ENCODE results near the gene PHC3. TPM values are rescaled to one million over a fixed set of nuclear protein-coding genes. Genes with fewer than 3 reads are reported as not detected.

Gene PHC3
- total and polyA plus RNA-seq, 2 of the 13 experiments (the other 11 are each of a cell fraction or from before 2014, with no cell fraction given): 24.1 to 49.0 TPM

GRCh38 chr3:170083343-170083742 is 98.2 kb downstream of the PHC3 start (continued):
- no peak for TF ChIP-seq TFDP2 (CRISPR knock-in tag; IDR thresholded peaks at IDR 0.05)
- TF ChIP-seq ZNF256 (CRISPR knock-in tag; conservative IDR thresholded peaks at IDR 0.05): no peak
- no peak for TF ChIP-seq ZNF3 (CRISPR knock-in tag; IDR thresholded peaks at IDR 0.05)
- TF ChIP-seq, protein P1, sequence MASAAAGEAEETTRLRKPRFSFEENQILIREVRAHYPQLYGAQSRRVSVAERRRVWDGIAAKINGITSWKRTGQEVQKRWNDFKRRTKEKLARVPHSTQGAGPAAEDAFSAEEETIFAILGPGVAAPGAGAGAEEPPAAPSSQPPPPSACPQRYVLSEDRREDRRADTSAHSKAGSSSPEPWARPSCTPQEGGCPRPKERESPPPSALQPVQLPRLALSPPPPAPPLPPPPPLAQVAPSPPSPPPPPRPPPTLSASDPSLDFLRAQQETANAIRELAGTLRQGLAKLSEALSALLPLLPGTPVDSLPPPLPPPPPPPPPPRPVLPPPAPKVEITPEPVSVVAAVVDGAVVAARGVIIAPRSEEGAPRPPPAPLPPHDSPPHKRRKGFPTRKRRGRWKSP (CRISPR knock-in tag; IDR thresholded peaks at IDR 0.05): no peak
- no peak for TF ChIP-seq HNRNPH1 (optimal IDR thresholded peaks at IDR 0.05; ENCODE audit: low read depth, low read length)

DNA sequence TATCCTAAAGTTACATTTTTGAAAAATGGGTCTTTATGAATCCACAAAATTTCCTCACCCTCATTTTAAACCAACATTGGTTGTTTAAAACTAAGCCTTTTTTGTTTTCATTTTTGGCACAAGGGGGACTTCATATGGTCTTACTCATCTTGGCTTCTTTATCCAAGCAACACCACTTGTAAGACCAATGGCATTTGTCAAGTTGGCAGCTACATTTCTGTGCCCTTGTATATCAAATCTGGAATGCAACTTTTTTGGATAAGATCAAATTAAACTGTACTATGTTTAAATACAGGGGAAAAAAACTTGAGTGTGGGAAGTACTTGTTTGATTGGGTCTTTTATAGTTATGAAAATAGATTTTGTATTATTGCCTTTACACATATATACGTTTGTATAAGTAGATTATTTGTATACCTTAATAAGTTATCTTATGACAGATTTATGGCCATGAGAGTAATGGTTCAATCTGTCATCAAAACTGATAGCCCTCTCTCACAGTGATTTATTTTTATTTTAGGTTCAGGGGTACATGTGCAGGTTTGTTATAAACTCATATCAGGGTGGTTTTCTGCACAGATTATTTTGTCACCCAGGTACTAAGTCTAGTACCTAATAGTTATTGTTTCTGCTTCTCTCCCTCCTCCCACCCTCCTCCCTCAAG is 100.3 kb downstream of the PHC3 start:
- ChIA-PET CTCF (ENCODE audit: low intra/inter-chr PET ratio, low total read pairs) (no interaction called here), POLR2A (no interaction called here)
- 86% methylated on average over 1 of the region's 1 CpG for WGBS (ENCODE audit: low lambda C conversion rate)
- no peaks in the 10 kb centered on the region for H3K9me3 ChIP-seq (ENCODE audit: low read length)
- BruUV-seq (replicated peaks): no TSS peak
- ATAC-seq (no peak), FAIRE-seq (no peak), DNase-seq (ENCODE audit: low spot score) (no peak)
- peaks cover 3 to 7% of the 10 kb centered on the region in 2 experiments; a peak in 3 of 5 replicates for H3K36me3 ChIP-seq (replicated peaks in 1 of 2; ENCODE audit: control insufficient read depth in 1 of 2, insufficient read depth in 2 of 2, low read length in 2 of 2)
- H3K79me2 ChIP-seq (ENCODE audit: insufficient read depth, low read length): no peaks in the 10 kb centered on the region
- H2AFZ ChIP-seq (ENCODE audit: low read length): no peak overlapping the region
- H3K9ac ChIP-seq (ENCODE audit: insufficient read depth, low read depth, low read length): no peak overlapping the region
- H3K4me2 ChIP-seq (ENCODE audit: low read depth, low read length): no peak overlapping the region
- no peak overlapping the region for H3K4me3 ChIP-seq (replicated peaks in 1 of 3; ENCODE audit: insufficient read depth in 1 of 3, low read depth in 2 of 3, low read length in 3 of 3)
- H4K20me1 ChIP-seq (ENCODE audit: insufficient read depth, low read length): no peaks in the 10 kb centered on the region
- in situ Hi-C loops (cut with HindIII; ENCODE audit: extremely low pct_ligation_motif_present, low pct_unique_long_range_greater_than_20kb): no loop called here
- H3K27ac ChIP-seq (ENCODE audit: extremely low read length, insufficient read depth, low read length): no peak overlapping the region
- no peaks in the 10 kb centered on the region for H3K27me3 ChIP-seq (ENCODE audit: control insufficient read depth in 1 of 2, insufficient read depth in 2 of 2, low read length in 2 of 2)
- peaks cover 49% of the 10 kb centered on the region for H3K4me1 ChIP-seq (ENCODE audit: insufficient read depth, low read length)
- intact Hi-C loops (cut with micrococcal nuclease; ENCODE audit: unreplicated experiment): no loop called here
- TF ChIP-seq ZKSCAN1 (IDR thresholded peaks at IDR 0.05; ENCODE audit: low read length) (no peak), KMT2B (CRISPR knock-in tag; IDR thresholded peaks at IDR 0.05) (no peak), PPARG (CRISPR knock-in tag; conservative IDR thresholded peaks at IDR 0.05) (no peak), ZNF678 (CRISPR knock-in tag; IDR thresholded peaks at IDR 0.05) (no peak), REST (IDR thresholded peaks at IDR 0.05; ENCODE audit: borderline replicate concordance in 1 of 2, low read depth in 1 of 2, low read length in 2 of 2) (no peak), MEF2D (CRISPR knock-in tag; IDR thresholded peaks at IDR 0.05) (no peak), DPF2 (CRISPR knock-in tag; IDR thresholded peaks at IDR 0.05; ENCODE audit: borderline replicate concordance, low read depth) (no peak), ZNF737 (CRISPR knock-in tag; IDR thresholded peaks at IDR 0.05; ENCODE audit: borderline replicate concordance) (no peak), NR2F6 (IDR thresholded peaks at IDR 0.05) (no peak), NR2F6 (CRISPR knock-in tag; IDR thresholded peaks at IDR 0.05) (no peak), ZFP36L1 (CRISPR knock-in tag; IDR thresholded peaks at IDR 0.05) (no peak), ZNF543 (CRISPR knock-in tag; IDR thresholded peaks at IDR 0.05) (no peak), ZFP1 (CRISPR knock-in tag; IDR thresholded peaks at IDR 0.05) (no peak), ZNF30 (CRISPR knock-in tag; IDR thresholded peaks at IDR 0.05) (no peak), RFX3 (CRISPR knock-in tag; IDR thresholded peaks at IDR 0.05) (no peak)
